Lower lobe of right lung (tissue), 2 donors: Measurements from ENCODE around the gene APOBEC2. TPM values are rescaled to one million over a fixed set of nuclear protein-coding genes. Genes with fewer than 3 reads are reported as not detected.

Experiments used
- ATAC-seq, 2 donors: fragments of 200-7000 bp; cut with Tn5 transposase; one replicate each; pipeline ENCODE4 v1.9.1; 2020 to 2022; ENCODE audit warnings: mild to moderate bottlenecking in 2 of 2, moderate library complexity in 2 of 2
- DNase-seq: peaks from one replicate; pipeline ENCODE4 v3.0.0-alpha.2; 2020
- H3K27ac ChIP-seq: fragments of 200-600 bp; one replicate; pipeline ENCODE4 v1.8.0; 2022
- H3K27me3 ChIP-seq: fragments of 200-600 bp; one replicate; pipeline ENCODE4 v1.8.0; 2022; ENCODE audit warnings: low read depth
- H3K36me3 ChIP-seq: fragments of 200-600 bp; one replicate; pipeline ENCODE4 v1.8.0; 2022; ENCODE audit warnings: mild to moderate bottlenecking
- H3K4me1 ChIP-seq: fragments of 200-600 bp; one replicate; pipeline ENCODE4 v1.8.0; 2022
- H3K4me3 ChIP-seq: fragments of 200-600 bp; one replicate; pipeline ENCODE4 v1.8.0; 2022; ENCODE audit warnings: mild to moderate bottlenecking
- H3K9me3 ChIP-seq: fragments of 200-600 bp; one replicate; pipeline ENCODE4 v1.8.0; 2022
- intact Hi-C: fragments of 100-400 bp; cut with DNase I; formaldehyde crosslinking; loops from one replicate; pipeline ENCODE4 v1.11.0; 2022
- total RNA-seq: library from RNA; stranded (reverse); fragmentation: NEBNext Ultra II Directional; extraction: Animal tissue kit (Norgen Biotek cat#: 25700); gene quantifications from one replicate; pipeline ENCODE4 v1.2.1, GENCODE V29; 2021
- TF ChIP-seq, protein P1 (sequence below): fragments of 200-600 bp; IDR thresholded peaks from one replicate; pipeline ENCODE4 v1.8.0; 2022; ENCODE audit warnings: antibody characterized with exemption, mild to moderate bottlenecking
- donor health status: DM: no; HTN: yes; CAD: no; lungs with severe emphysema.

APOBEC2 gene
- total RNA-seq, 1 donor from 2014 or later: 0.65 TPM

GRCh38 chr6:41032830-41033229 lies 20.2 kb upstream of the APOBEC2 start:
- H3K4me1 ChIP-seq: peaks cover 10% of the 10 kb centered on the region
- no peak for ATAC-seq

GRCh38 chr6:41033776-41034175 lies 19.2 kb upstream of the APOBEC2 start:
- intact Hi-C loops: no loop called here
- no peak overlapping the region for H3K27ac ChIP-seq
- TF ChIP-seq, protein P1, sequence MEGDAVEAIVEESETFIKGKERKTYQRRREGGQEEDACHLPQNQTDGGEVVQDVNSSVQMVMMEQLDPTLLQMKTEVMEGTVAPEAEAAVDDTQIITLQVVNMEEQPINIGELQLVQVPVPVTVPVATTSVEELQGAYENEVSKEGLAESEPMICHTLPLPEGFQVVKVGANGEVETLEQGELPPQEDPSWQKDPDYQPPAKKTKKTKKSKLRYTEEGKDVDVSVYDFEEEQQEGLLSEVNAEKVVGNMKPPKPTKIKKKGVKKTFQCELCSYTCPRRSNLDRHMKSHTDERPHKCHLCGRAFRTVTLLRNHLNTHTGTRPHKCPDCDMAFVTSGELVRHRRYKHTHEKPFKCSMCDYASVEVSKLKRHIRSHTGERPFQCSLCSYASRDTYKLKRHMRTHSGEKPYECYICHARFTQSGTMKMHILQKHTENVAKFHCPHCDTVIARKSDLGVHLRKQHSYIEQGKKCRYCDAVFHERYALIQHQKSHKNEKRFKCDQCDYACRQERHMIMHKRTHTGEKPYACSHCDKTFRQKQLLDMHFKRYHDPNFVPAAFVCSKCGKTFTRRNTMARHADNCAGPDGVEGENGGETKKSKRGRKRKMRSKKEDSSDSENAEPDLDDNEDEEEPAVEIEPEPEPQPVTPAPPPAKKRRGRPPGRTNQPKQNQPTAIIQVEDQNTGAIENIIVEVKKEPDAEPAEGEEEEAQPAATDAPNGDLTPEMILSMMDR: no peak
- H3K36me3 ChIP-seq: no peaks in the 10 kb centered on the region
- no peaks in the 10 kb centered on the region for H3K27me3 ChIP-seq
- no peak for DNase-seq
- H3K9me3 ChIP-seq: no peaks in the 10 kb centered on the region
- H3K4me1 ChIP-seq: peaks cover 3% of the 10 kb centered on the region
- H3K4me3 ChIP-seq: no peak overlapping the region
- ATAC-seq: no peak

More at GRCh38 chr6:41032830-41033229, 20.2 kb upstream of the APOBEC2 start:
- intact Hi-C loops: no loop called here
- H3K4me3 ChIP-seq: no peak overlapping the region
- no peak overlapping the region for H3K27ac ChIP-seq
- no peaks in the 10 kb centered on the region for H3K36me3 ChIP-seq
- no peaks in the 10 kb centered on the region for H3K9me3 ChIP-seq
- no peaks in the 10 kb centered on the region for H3K27me3 ChIP-seq
- TF ChIP-seq, protein P1: no peak
- no peak for DNase-seq

DNA sequence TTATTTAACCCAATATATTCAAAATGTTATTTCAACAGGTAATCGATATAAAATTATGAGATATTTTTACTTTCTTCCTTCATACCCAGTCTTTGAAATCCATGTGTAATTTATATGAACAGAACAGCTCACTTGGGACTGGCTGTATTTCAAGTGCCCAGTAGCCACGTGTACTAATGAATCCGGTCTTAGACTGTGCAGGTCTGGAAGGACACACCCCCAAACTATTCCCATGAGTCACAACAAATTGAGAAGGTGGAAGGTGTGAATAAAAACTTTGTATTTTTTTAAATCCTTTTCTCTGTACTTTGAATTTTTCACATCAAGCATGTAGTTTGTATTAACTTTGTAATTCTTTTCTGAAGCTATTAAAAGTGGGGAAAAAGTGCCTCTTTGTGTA lies 16.8 kb upstream of the APOBEC2 start:
- ATAC-seq (peak in 1 of 2 donors; percentile 28), DNase-seq (no peak)
- Histone ChIP-seq H3K27me3 (no peaks in the 10 kb centered on the region), H3K27ac (no peak overlapping the region), H3K4me1 (no peaks in the 10 kb centered on the region), H3K36me3 (no peaks in the 10 kb centered on the region), H3K9me3 (no peaks in the 10 kb centered on the region), H3K4me3 (no peak overlapping the region)
- intact Hi-C loops: no loop called here
- TF ChIP-seq, protein P1: no peak

- DNase-seq (no peak), ATAC-seq (no peak)
- H3K36me3 ChIP-seq: no peaks in the 10 kb centered on the region
- no peak overlapping the region for H3K27ac ChIP-seq
- TF ChIP-seq, protein P1: no peak
- intact Hi-C loops: no loop called here
- no peaks in the 10 kb centered on the region for H3K9me3 ChIP-seq
- no peaks in the 10 kb centered on the region for H3K4me1 ChIP-seq
- no peak overlapping the region for H3K4me3 ChIP-seq
- no peaks in the 10 kb centered on the region for H3K27me3 ChIP-seq
Measured at GRCh38 chr6:41036601-41037000, 16.4 kb upstream of the APOBEC2 start.

GRCh38 chr6:41037107-41037900 lies 15.7 kb upstream of the APOBEC2 start:
- intact Hi-C loops: no loop called here
- DNase-seq (no peak), ATAC-seq (no peak)
- H3K4me1 ChIP-seq: no peaks in the 10 kb centered on the region
- TF ChIP-seq, protein P1: no peak
- no peaks in the 10 kb centered on the region for H3K27me3 ChIP-seq
- H3K36me3 ChIP-seq: no peaks in the 10 kb centered on the region
- no peak overlapping the region for H3K27ac ChIP-seq
- H3K4me3 ChIP-seq: no peak overlapping the region
- H3K9me3 ChIP-seq: no peaks in the 10 kb centered on the region
